GM15510 (cell line): Measurements from ENCODE around the gene STK32B.

Source experiments
- POLR2A ChIP-seq: IDR thresholded peaks from 3 replicates; pipeline ENCODE4 v1.6.1; 2011; ENCODE audit warnings: borderline replicate concordance; ENCODE audit not compliant: insufficient read length; ENCODE audit errors: extremely low read depth

Gene STK32B

GRCh38 chr4:5357870-5358269 is 306.6 kb downstream of the STK32B start:
- TF ChIP-seq POLR2A: no peak

- no peak for TF ChIP-seq POLR2A
Observed at GRCh38 chr4:5361968-5362367, 310.7 kb downstream of the STK32B start.

GRCh38 chr4:5364406-5364805 is 313.1 kb downstream of the STK32B start:
- no peak for TF ChIP-seq POLR2A

- no peak for TF ChIP-seq POLR2A
Observed at GRCh38 chr4:5365071-5366008, 314.1 kb downstream of the STK32B start.

GRCh38 chr4:5366009-5366386 is 314.7 kb downstream of the STK32B start:
- no peak for TF ChIP-seq POLR2A

- TF ChIP-seq POLR2A: no peak
Observed at GRCh38 chr4:5366421-5366820, 315.1 kb downstream of the STK32B start.

GRCh38 chr4:5368426-5368825 is 317.1 kb downstream of the STK32B start:
- TF ChIP-seq POLR2A: no peak

- TF ChIP-seq POLR2A: no peak
Observed at GRCh38 chr4:5370286-5370685, 319.0 kb downstream of the STK32B start.

GRCh38 chr4:5371415-5372190 is 320.3 kb downstream of the STK32B start:
- TF ChIP-seq POLR2A: no peak

GRCh38 chr4:5372198-5372597 is 320.9 kb downstream of the STK32B start:
- no peak for TF ChIP-seq POLR2A

- no peak for TF ChIP-seq POLR2A
Observed at GRCh38 chr4:5373327-5373726, 322.0 kb downstream of the STK32B start.

- no peak for TF ChIP-seq POLR2A
Observed at GRCh38 chr4:5374592-5374991, 323.3 kb downstream of the STK32B start.

GRCh38 chr4:5374994-5375393 is 323.7 kb downstream of the STK32B start:
- TF ChIP-seq POLR2A: no peak

GRCh38 chr4:5376015-5376414 is 324.7 kb downstream of the STK32B start:
- no peak for TF ChIP-seq POLR2A

GRCh38 chr4:5378002-5378401 is 326.7 kb downstream of the STK32B start:
- TF ChIP-seq POLR2A: no peak
